HL-60 (cell line): ENCODE results near the gene DLX1.

Experiments
- CTCF ChIP-seq: IDR thresholded peaks from one replicate; pipeline ENCODE4 v1.5.1; 2011; ENCODE audit warnings: low read length, control low read depth, inconsistent platforms; ENCODE audit not compliant: insufficient read depth
- GABPA ChIP-seq: IDR thresholded peaks from 2 replicates; pipeline ENCODE4 v1.6.1; 2012; ENCODE audit warnings: low read depth
- POLR2AphosphoS5 ChIP-seq: IDR thresholded peaks from 2 replicates; pipeline ENCODE4 v1.6.1; 2012; ENCODE audit warnings: low read depth
- REST ChIP-seq: IDR thresholded peaks from 2 replicates; pipeline ENCODE4 v1.6.1; 2012; ENCODE audit warnings: low read depth; ENCODE audit not compliant: insufficient replicate concordance

GRCh38 chr2:172040311-172040710, 45.0 kb upstream of the DLX1 start:
- TF ChIP-seq CTCF (no peak), REST (no peak), POLR2AphosphoS5 (no peak), GABPA (no peak)
